Body of pancreas (tissue), 4 donors: ENCODE measurements around the gene SPATA31D4. TPM values are rescaled to one million over a fixed set of nuclear protein-coding genes. Genes with fewer than 3 reads are reported as not detected.

Experiments
- ATAC-seq: fragments of 150-250 bp; one replicate; pipeline ENCODE4 v1.9.1; 2016
- DNase-seq, 4 donors: peaks; one replicate each; pipeline ENCODE4 v3.0.0-alpha.2; 2019
- H3K27ac ChIP-seq, 4 donors: fragments of 200-600 bp; sonication (generic); 1 replicate in 3 of 4; 2 replicates in 1 of 4; pipeline versions ENCODE4 v1.5.1 to v1.6.1; 2016 to 2019; ENCODE audit warnings: mild to moderate bottlenecking in 1 of 4, mixed read lengths in 1 of 4, moderate library complexity in 1 of 4
- H3K27me3 ChIP-seq, 2 donors: fragments of 200-600 bp; sonication (generic); one replicate each; pipeline ENCODE4 v1.6.0; 2016; ENCODE audit warnings: mild to moderate bottlenecking in 1 of 2
- H3K36me3 ChIP-seq, 2 donors: fragments of 200-600 bp; sonication (generic); replicated peaks in 1 of 2; 2 replicates each; pipeline ENCODE4 v1.5.1; 2016; ENCODE audit warnings: low read depth in 2 of 2; ENCODE audit not compliant: insufficient read depth in 1 of 2
- H3K4me1 ChIP-seq: fragments of 200-600 bp; sonication (generic); one replicate; pipeline ENCODE4 v1.6.0; 2016
- H3K4me3 ChIP-seq, 2 donors: fragments of 200-600 bp; sonication (generic); 1 replicate in 1 of 2; 2 replicates in 1 of 2; pipeline ENCODE4 v1.5.1; 2016 to 2019
- H3K9me3 ChIP-seq, 3 donors: fragments of 200-600 bp; sonication (generic); 1 replicate in 2 of 3; 2 replicates in 1 of 3; pipeline ENCODE4 v1.5.1; 2016
- CTCF ChIP-seq, 7 experiments: fragments of 450-650 bp in 4 of 7; fragments of 200-600 bp in 3 of 7; sonication (generic) in 3 of 7; IDR thresholded peaks; one replicate each; pipeline ENCODE4 v1.5.1; 2016 to 2019; ENCODE audit warnings: antibody characterized with exemption in 7 of 7
- POLR2A ChIP-seq, 3 donors: fragments of 450-650 bp; IDR thresholded peaks; one replicate each; pipeline ENCODE4 v1.6.1; 2016; ENCODE audit warnings: antibody characterized with exemption in 3 of 3, mild to moderate bottlenecking in 2 of 3
- WGBS, 2 donors: methylation state at CpG; one replicate each; pipeline ENCODE4 v1.1.5; 2017; 5-methylcytosine and 5-hydroxymethylcytosine counted together
- intact Hi-C: fragments of 100-400 bp; cut with DNase I; formaldehyde crosslinking; loops from one replicate; pipeline ENCODE4 v1.15.1; 2023
- total RNA-seq, 2 donors: library from RNA; depleted of rRNA; stranded (reverse); fragments of >200 nt; gene quantifications; one replicate each; pipeline ENCODE4 v1.1.0, GENCODE V29; 2016

The SPATA31D4 gene
- total RNA-seq, 2 donors from 2014 or later, result not detected

GRCh38 chr9:81898851-81899250 is 29.4 kb upstream of the SPATA31D4 start:
- no peaks in the 10 kb centered on the region for H3K27me3 ChIP-seq
- no peaks in the 10 kb centered on the region for H3K9me3 ChIP-seq
- no peaks in the 10 kb centered on the region for H3K4me1 ChIP-seq
- DNase-seq (no peak), ATAC-seq (no peak)
- no peak overlapping the region for H3K27ac ChIP-seq
- 85 to 86% methylated on average over 1 of the region's 1 CpG for WGBS, 2 donors
- intact Hi-C loops, result no loop called here
- TF ChIP-seq CTCF (IDR thresholded peaks at IDR 0.05) (no peak), POLR2A (IDR thresholded peaks at IDR 0.05) (no peak)
- H3K36me3 ChIP-seq, result no peaks in the 10 kb centered on the region
- H3K4me3 ChIP-seq, result no peak overlapping the region

- Histone ChIP-seq H3K4me3 (no peak overlapping the region), H3K27ac (no peak overlapping the region), H3K9me3 (no peaks in the 10 kb centered on the region), H3K4me1 (no peaks in the 10 kb centered on the region), H3K27me3 (no peaks in the 10 kb centered on the region), H3K36me3 (no peaks in the 10 kb centered on the region)
- intact Hi-C loops, result no loop called here
- 53 to 56% methylated on average over 2 of the region's 2 CpGs for WGBS, 2 donors
- TF ChIP-seq CTCF (IDR thresholded peaks at IDR 0.05), result no peak
- no peak for TF ChIP-seq POLR2A (IDR thresholded peaks at IDR 0.05)
- DNase-seq (no peak), ATAC-seq (no peak)
Observed at GRCh38 chr9:81902196-81902595, 26.0 kb upstream of the SPATA31D4 start.

- TF ChIP-seq CTCF (IDR thresholded peaks at IDR 0.05) (no peak), POLR2A (IDR thresholded peaks at IDR 0.05) (no peak)
- intact Hi-C loops, result no loop called here
- Histone ChIP-seq H3K36me3 (no peaks in the 10 kb centered on the region), H3K9me3 (no peaks in the 10 kb centered on the region), H3K27me3 (no peaks in the 10 kb centered on the region), H3K4me3 (no peak overlapping the region), H3K4me1 (no peaks in the 10 kb centered on the region), H3K27ac (no peak overlapping the region)
- no peak for DNase-seq
- no peak for ATAC-seq
- WGBS, 2 donors, result 70 to 86% methylated on average over 3 of the region's 3 CpGs
Observed at GRCh38 chr9:81902626-81903025, 25.6 kb upstream of the SPATA31D4 start.

GRCh38 chr9:81906671-81907070 is 21.6 kb upstream of the SPATA31D4 start:
- Histone ChIP-seq H3K4me3 (no peak overlapping the region), H3K27ac (no peak overlapping the region), H3K9me3 (no peaks in the 10 kb centered on the region), H3K36me3 (no peaks in the 10 kb centered on the region), H3K4me1 (no peaks in the 10 kb centered on the region), H3K27me3 (no peaks in the 10 kb centered on the region)
- intact Hi-C loops, result no loop called here
- WGBS, 2 donors, result 52 to 60% methylated on average over 3 of the region's 3 CpGs
- ATAC-seq (no peak), DNase-seq (no peak)
- no peak for TF ChIP-seq POLR2A (IDR thresholded peaks at IDR 0.05)
- TF ChIP-seq CTCF (IDR thresholded peaks at IDR 0.05), result no peak

- H3K36me3 ChIP-seq, result no peaks in the 10 kb centered on the region
- no peak overlapping the region for H3K4me3 ChIP-seq
- no peaks in the 10 kb centered on the region for H3K27me3 ChIP-seq
- no peaks in the 10 kb centered on the region for H3K4me1 ChIP-seq
- no peaks in the 10 kb centered on the region for H3K9me3 ChIP-seq
- intact Hi-C loops, result no loop called here
- TF ChIP-seq POLR2A (IDR thresholded peaks at IDR 0.05) (no peak), CTCF (IDR thresholded peaks at IDR 0.05) (no peak)
- DNase-seq (no peak), ATAC-seq (no peak)
- WGBS, 2 donors, result 60 to 64% methylated on average over 6 of the region's 6 CpGs
- H3K27ac ChIP-seq, result no peak overlapping the region
Observed at GRCh38 chr9:81912135-81912534, 16.1 kb upstream of the SPATA31D4 start.
